Osteoblast (primary cell): ENCODE data around the gene AADACL3. TPM values are rescaled to one million over a fixed set of nuclear protein-coding genes. Genes with fewer than 3 reads are reported as not detected.

ENCODE experiments used
- DNase-seq: peaks from one replicate; pipeline ENCODE4 v3.0.0; 2011; ENCODE audit warnings: low spot score, mixed read lengths; ENCODE audit not compliant: insufficient read length; ENCODE audit errors: missing footprints
- H2AFZ ChIP-seq: 2 replicates; pipeline ENCODE4 v1.6.0; 2011; ENCODE audit warnings: mild to moderate bottlenecking, low read length
- H3K27ac ChIP-seq: 2 replicates; pipeline ENCODE4 v1.5.1; 2011; ENCODE audit warnings: mild to moderate bottlenecking, low read depth, low read length, moderate library complexity
- H3K27me3 ChIP-seq: 2 replicates; pipeline ENCODE4 v1.6.0; 2012; ENCODE audit warnings: mild to moderate bottlenecking, control low read depth, inconsistent platforms, low read length, moderate library complexity; ENCODE audit not compliant: insufficient read depth
- H3K36me3 ChIP-seq: 2 replicates; pipeline ENCODE4 v1.5.1; 2011; ENCODE audit warnings: mild to moderate bottlenecking, low read length, control low read depth, moderate library complexity; ENCODE audit not compliant: insufficient read depth
- H3K4me1 ChIP-seq: 2 replicates; pipeline ENCODE4 v1.5.1; 2011; ENCODE audit warnings: mild to moderate bottlenecking, low read length, control low read depth, moderate library complexity; ENCODE audit not compliant: insufficient read depth
- H3K4me2 ChIP-seq: 2 replicates; pipeline ENCODE4 v1.6.0; 2011; ENCODE audit warnings: mild to moderate bottlenecking, low read length; ENCODE audit not compliant: insufficient read depth
- H3K4me3 ChIP-seq: fragments of 200-600 bp; sonication (generic); 3 replicates; pipeline ENCODE4 v1.5.1; 2012; ENCODE audit warnings: mild to moderate bottlenecking, low read length, inconsistent platforms; ENCODE audit not compliant: insufficient read depth
- H3K79me2 ChIP-seq: 2 replicates; pipeline ENCODE4 v1.6.0; 2012; ENCODE audit warnings: mild to moderate bottlenecking, low read length, control low read depth, inconsistent platforms; ENCODE audit not compliant: insufficient read depth
- H3K9me3 ChIP-seq: 2 replicates; pipeline ENCODE4 v1.5.1; 2011; ENCODE audit warnings: low read depth, low read length, control low read depth
- H4K20me1 ChIP-seq: 2 replicates; pipeline ENCODE4 v1.6.0; 2012; ENCODE audit warnings: mild to moderate bottlenecking, low read length, control low read depth; ENCODE audit not compliant: insufficient read depth
- total RNA-seq: library from RNA; depleted of rRNA; stranded (reverse); fragments of >200 nt; gene quantifications from 2 replicates; pipeline ENCODE4 v1.2.3, GENCODE V29; 2012
- TF ChIP-seq, protein P1 (sequence below): IDR thresholded peaks from 2 replicates; pipeline ENCODE4 v1.5.1; 2011; ENCODE audit warnings: mild to moderate bottlenecking, low read depth, low read length, moderate library complexity; ENCODE audit errors: extremely low read depth

AADACL3 gene, protein sequence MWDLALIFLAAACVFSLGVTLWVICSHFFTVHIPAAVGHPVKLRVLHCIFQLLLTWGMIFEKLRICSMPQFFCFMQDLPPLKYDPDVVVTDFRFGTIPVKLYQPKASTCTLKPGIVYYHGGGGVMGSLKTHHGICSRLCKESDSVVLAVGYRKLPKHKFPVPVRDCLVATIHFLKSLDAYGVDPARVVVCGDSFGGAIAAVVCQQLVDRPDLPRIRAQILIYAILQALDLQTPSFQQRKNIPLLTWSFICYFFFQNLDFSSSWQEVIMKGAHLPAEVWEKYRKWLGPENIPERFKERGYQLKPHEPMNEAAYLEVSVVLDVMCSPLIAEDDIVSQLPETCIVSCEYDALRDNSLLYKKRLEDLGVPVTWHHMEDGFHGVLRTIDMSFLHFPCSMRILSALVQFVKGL
- total RNA-seq: not detected in 2 replicates

DNA sequence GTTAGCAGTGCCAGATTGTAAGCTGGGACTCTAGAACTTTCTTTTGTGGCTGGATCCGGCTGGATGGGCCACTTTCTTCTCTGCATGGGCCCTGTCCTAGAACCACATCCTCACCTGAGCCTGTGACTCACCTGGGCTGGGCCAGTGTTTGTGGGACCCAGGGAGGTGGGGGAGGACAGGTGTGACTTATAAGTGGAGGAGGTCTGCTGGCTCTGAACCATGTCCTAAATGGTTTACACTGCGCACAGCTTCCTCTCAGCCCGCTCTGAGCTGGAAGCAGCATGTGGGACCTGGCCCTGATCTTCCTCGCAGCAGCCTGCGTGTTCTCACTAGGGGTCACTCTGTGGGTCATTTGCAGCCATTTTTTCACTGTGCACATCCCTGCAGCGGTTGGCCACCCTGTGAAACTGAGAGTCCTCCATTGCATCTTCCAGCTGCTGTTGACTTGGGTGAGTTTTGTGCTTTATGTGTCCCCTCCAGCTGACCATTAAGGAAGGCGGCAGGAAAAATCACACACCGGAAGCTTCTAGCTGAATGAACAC is at the start of gene AADACL3:
TSS of gene AADACL3 (plus strand) at position 215 of the 542 bp plus-strand sequence. CDS start at position 282, 67 bp downstream.
- Histone ChIP-seq H4K20me1 (no peaks in the 10 kb centered on the region), H3K27me3 (no peaks in the 10 kb centered on the region), H3K9me3 (no peaks in the 10 kb centered on the region), H3K4me1 (no peaks in the 10 kb centered on the region), H3K4me3 (no peak within 1 kb of the TSS), H3K27ac (no peak within 1 kb of the TSS), H3K36me3 (no peaks in the 10 kb centered on the region), H2AFZ (no peak within 1 kb of the TSS), H3K79me2 (no peaks in the 10 kb centered on the region), H3K4me2 (no peak within 1 kb of the TSS)
- TF ChIP-seq, protein P1, sequence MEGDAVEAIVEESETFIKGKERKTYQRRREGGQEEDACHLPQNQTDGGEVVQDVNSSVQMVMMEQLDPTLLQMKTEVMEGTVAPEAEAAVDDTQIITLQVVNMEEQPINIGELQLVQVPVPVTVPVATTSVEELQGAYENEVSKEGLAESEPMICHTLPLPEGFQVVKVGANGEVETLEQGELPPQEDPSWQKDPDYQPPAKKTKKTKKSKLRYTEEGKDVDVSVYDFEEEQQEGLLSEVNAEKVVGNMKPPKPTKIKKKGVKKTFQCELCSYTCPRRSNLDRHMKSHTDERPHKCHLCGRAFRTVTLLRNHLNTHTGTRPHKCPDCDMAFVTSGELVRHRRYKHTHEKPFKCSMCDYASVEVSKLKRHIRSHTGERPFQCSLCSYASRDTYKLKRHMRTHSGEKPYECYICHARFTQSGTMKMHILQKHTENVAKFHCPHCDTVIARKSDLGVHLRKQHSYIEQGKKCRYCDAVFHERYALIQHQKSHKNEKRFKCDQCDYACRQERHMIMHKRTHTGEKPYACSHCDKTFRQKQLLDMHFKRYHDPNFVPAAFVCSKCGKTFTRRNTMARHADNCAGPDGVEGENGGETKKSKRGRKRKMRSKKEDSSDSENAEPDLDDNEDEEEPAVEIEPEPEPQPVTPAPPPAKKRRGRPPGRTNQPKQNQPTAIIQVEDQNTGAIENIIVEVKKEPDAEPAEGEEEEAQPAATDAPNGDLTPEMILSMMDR: no peak
- DNase-seq: no peak

DNA sequence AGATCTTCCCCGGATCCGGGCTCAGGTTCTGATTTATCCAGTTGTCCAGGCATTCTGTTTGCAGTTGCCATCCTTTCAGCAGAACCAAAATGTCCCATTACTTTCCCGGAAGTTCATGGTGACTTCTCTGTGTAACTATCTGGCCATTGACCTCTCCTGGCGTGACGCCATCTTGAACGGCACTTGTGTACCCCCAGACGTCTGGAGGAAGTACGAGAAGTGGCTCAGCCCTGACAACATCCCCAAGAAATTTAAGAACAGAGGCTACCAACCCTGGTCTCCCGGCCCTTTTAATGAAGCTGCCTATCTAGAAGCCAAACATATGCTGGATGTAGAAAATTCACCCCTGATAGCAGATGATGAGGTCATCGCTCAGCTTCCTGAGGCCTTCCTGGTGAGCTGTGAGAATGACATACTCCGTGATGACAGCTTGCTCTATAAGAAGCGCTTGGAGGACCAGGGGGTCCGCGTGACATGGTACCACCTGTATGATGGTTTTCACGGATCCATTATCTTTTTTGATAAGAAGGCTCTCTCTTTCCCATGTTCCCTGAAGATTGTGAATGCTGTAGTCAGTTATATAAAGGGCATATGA is 49.7 kb upstream of the AADACL3 start:
- H3K79me2 ChIP-seq: no peaks in the 10 kb centered on the region
- H3K4me1 ChIP-seq: peaks cover 3% of the 10 kb centered on the region
- no peak overlapping the region for H3K27ac ChIP-seq
- H3K4me3 ChIP-seq: no peak overlapping the region
- TF ChIP-seq, protein P1: no peak
- peaks cover 7% of the 10 kb centered on the region for H3K9me3 ChIP-seq
- H4K20me1 ChIP-seq: no peaks in the 10 kb centered on the region
- no peak overlapping the region for H2AFZ ChIP-seq
- peaks cover 12% of the 10 kb centered on the region for H3K27me3 ChIP-seq
- no peaks in the 10 kb centered on the region for H3K36me3 ChIP-seq
- DNase-seq: no peak
- H3K4me2 ChIP-seq: no peak overlapping the region

DNA sequence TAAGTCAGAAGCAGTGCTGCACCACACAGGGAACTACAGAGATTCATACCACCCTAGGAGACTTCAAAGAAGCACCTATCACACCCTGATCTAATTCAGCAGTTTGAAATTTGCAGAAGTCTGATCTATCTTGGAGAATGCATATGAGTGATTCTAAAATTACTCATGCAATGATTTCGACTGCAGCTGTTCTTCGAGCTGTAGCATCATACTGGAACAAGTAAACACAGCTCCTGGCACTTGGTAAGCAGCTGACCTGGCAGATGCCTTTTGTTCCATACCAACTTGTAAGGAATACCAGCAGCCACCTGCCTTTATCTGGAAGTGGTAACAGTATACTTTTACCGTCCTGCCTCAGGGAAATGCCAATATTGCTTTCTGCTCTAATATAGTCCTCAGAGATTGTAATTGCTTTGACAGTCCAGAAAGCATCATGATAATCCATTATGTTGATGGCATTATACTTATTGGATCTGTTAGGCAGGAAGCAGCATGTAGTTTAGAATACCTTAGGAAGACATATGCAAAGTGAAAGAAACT is 46.3 kb upstream of the AADACL3 start:
- H3K4me2 ChIP-seq: no peak overlapping the region

More for the DNA sequence above, 46.3 kb upstream of the AADACL3 start:
- Histone ChIP-seq H3K79me2 (no peaks in the 10 kb centered on the region), H3K27ac (no peak overlapping the region), H3K27me3 (peaks cover 21% of the 10 kb centered on the region), H3K4me3 (no peak overlapping the region), H3K4me1 (peaks cover 3% of the 10 kb centered on the region), H4K20me1 (no peaks in the 10 kb centered on the region), H2AFZ (no peak overlapping the region), H3K9me3 (peaks cover 3% of the 10 kb centered on the region), H3K36me3 (no peaks in the 10 kb centered on the region)
- DNase-seq: no peak
- TF ChIP-seq, protein P1: no peak
